ENCODE measurements around the gene ADAMTS2. TPM values are rescaled to one million over a fixed set of nuclear protein-coding genes. Genes with fewer than 3 reads are reported as not detected.

ADAMTS2 gene
- polyA plus RNA-seq, 3 donors = 0.74 to 2.3 TPM; not detected in 1

GRCh38 chr5:179278119-179278518 lies 67.1 kb downstream of the ADAMTS2 start:
- Mint-ChIP-seq H3K27ac (peak overlapping the region in 1 of 7 donors; percentile 10), H3K4me1 (no peaks in the 10 kb centered on the region), H3K27me3 (ENCODE audit: low read depth in 3 of 3) (peaks cover 0 to 11% (median 4%) of the 10 kb centered on the region in 3 donors), H3K9me3 (peaks cover 0 to 3% (median 0%) of the 10 kb centered on the region in 7 donors), H3K36me3 (no peaks in the 10 kb centered on the region), H3K4me3 (no peak overlapping the region)
- no peak overlapping the region for H3K4me3 ChIP-seq (replicated peaks in 1 of 3; ENCODE audit: low read depth in 2 of 3, low read length in 3 of 3)
- no CpG with 5 or more reads among the region's 10 CpGs for WGBS (ENCODE audit: insufficient coverage)
- no peaks in the 10 kb centered on the region for H4K20me1 ChIP-seq (ENCODE audit: insufficient read depth, low read length)
- H3K36me3 ChIP-seq (replicated peaks in 1 of 2; ENCODE audit: control insufficient read depth in 1 of 2, insufficient read depth in 2 of 2, low read length in 2 of 2) = no peaks in the 10 kb centered on the region
- H3K4me2 ChIP-seq (replicated peaks; ENCODE audit: extremely low read depth, low read length, poor library complexity, severe bottlenecking) = no peak overlapping the region
- H3K9ac ChIP-seq (ENCODE audit: insufficient read depth, low read length, poor library complexity, severe bottlenecking) = no peak overlapping the region
- no peak for DNase-seq
- H3K9me3 ChIP-seq (replicated peaks in 1 of 2; ENCODE audit: control insufficient read depth in 1 of 2, insufficient read depth in 1 of 2, low read length in 2 of 2) = no peaks in the 10 kb centered on the region
- H3K27me3 ChIP-seq (ENCODE audit: control insufficient read depth in 2 of 2, insufficient read depth in 2 of 2, low read length in 2 of 2) = no peaks in the 10 kb centered on the region
- no peak overlapping the region for H3K27ac ChIP-seq (ENCODE audit: low read depth in 1 of 2, low read length in 2 of 2)
- no peak for TF ChIP-seq CTCF (IDR thresholded peaks at IDR 0.05)
- intact Hi-C loops (cut with micrococcal nuclease) = no loop called here
- H3K79me2 ChIP-seq (ENCODE audit: insufficient read depth, low read length) = no peaks in the 10 kb centered on the region
- H2AFZ ChIP-seq (ENCODE audit: insufficient read depth, low read depth, low read length, poor library complexity, severe bottlenecking) = no peak overlapping the region
- H3K4me1 ChIP-seq (ENCODE audit: control insufficient read depth in 1 of 2, insufficient read depth in 2 of 2, low read length in 2 of 2) = no peaks in the 10 kb centered on the region

GRCh38 chr5:179276838-179277395 lies 68.3 kb downstream of the ADAMTS2 start:
- no peaks in the 10 kb centered on the region for H3K79me2 ChIP-seq (ENCODE audit: insufficient read depth, low read length)
- Mint-ChIP-seq H3K4me1 (no peaks in the 10 kb centered on the region), H3K27ac (no peak overlapping the region), H3K4me3 (no peak overlapping the region), H3K27me3 (ENCODE audit: low read depth in 3 of 3) (peaks cover 0 to 7% (median 4%) of the 10 kb centered on the region in 3 donors), H3K36me3 (no peaks in the 10 kb centered on the region), H3K9me3 (no peaks in the 10 kb centered on the region)
- DNase-seq = no peak
- no peaks in the 10 kb centered on the region for H3K36me3 ChIP-seq (replicated peaks in 1 of 2; ENCODE audit: control insufficient read depth in 1 of 2, insufficient read depth in 2 of 2, low read length in 2 of 2)
- no peak overlapping the region for H2AFZ ChIP-seq (ENCODE audit: insufficient read depth, low read depth, low read length, poor library complexity, severe bottlenecking)
- H3K4me3 ChIP-seq (replicated peaks in 1 of 3; ENCODE audit: low read depth in 2 of 3, low read length in 3 of 3) = no peak overlapping the region
- H3K27ac ChIP-seq (ENCODE audit: low read depth in 1 of 2, low read length in 2 of 2) = no peak overlapping the region
- H3K4me2 ChIP-seq (replicated peaks; ENCODE audit: extremely low read depth, low read length, poor library complexity, severe bottlenecking) = no peak overlapping the region
- intact Hi-C loops (cut with micrococcal nuclease) = no loop called here
- no peaks in the 10 kb centered on the region for H3K27me3 ChIP-seq (ENCODE audit: control insufficient read depth in 2 of 2, insufficient read depth in 2 of 2, low read length in 2 of 2)
- no peaks in the 10 kb centered on the region for H3K9me3 ChIP-seq (replicated peaks in 1 of 2; ENCODE audit: control insufficient read depth in 1 of 2, insufficient read depth in 1 of 2, low read length in 2 of 2)
- no peaks in the 10 kb centered on the region for H3K4me1 ChIP-seq (ENCODE audit: control insufficient read depth in 1 of 2, insufficient read depth in 2 of 2, low read length in 2 of 2)
- no peak for TF ChIP-seq CTCF (IDR thresholded peaks at IDR 0.05)
- H3K9ac ChIP-seq (ENCODE audit: insufficient read depth, low read length, poor library complexity, severe bottlenecking) = no peak overlapping the region
- H4K20me1 ChIP-seq (ENCODE audit: insufficient read depth, low read length) = no peaks in the 10 kb centered on the region
- 91% methylated on average over 9 of the region's 17 CpGs for WGBS (ENCODE audit: insufficient coverage)
